ENCODE measurements around the gene PRPF18.

PRPF18 gene

GRCh38 chr10:13608246-13608853 is 21.6 kb downstream of the PRPF18 start:
- DNase-seq = no peak

- DNase-seq = no peak
These were observed 26.0 kb downstream of the PRPF18 start for GRCh38 chr10:13612654-13613373.

GRCh38 chr10:13613519-13613918 is 26.8 kb downstream of the PRPF18 start:
- peak; percentile 44 for DNase-seq

- peak; percentile 75 for DNase-seq
These were observed 28.0 kb downstream of the PRPF18 start for GRCh38 chr10:13614530-13615332.

GRCh38 chr10:13615650-13616300 is 29.0 kb downstream of the PRPF18 start:
- DNase-seq = peak; percentile 47

- peak; percentile 39 for DNase-seq
These were observed 30.4 kb downstream of the PRPF18 start for GRCh38 chr10:13617116-13617515.

- no peak for DNase-seq
These were observed 35.2 kb downstream of the PRPF18 start for GRCh38 chr10:13621931-13622330.

- DNase-seq = no peak
These were observed 37.9 kb downstream of the PRPF18 start for GRCh38 chr10:13624630-13625029.

- no peak for DNase-seq
These were observed 40.9 kb downstream of the PRPF18 start for GRCh38 chr10:13627459-13628310.

- no peak for DNase-seq
These were observed 41.9 kb downstream of the PRPF18 start for GRCh38 chr10:13628661-13629060.

GRCh38 chr10:13629116-13629515 is 42.4 kb downstream of the PRPF18 start:
- peak; percentile 11 for DNase-seq

GRCh38 chr10:13630231-13630630 is 43.5 kb downstream of the PRPF18 start:
- no peak for DNase-seq

GRCh38 chr10:13631594-13631993 is 44.8 kb downstream of the PRPF18 start:
- no peak for DNase-seq

- no peak for DNase-seq
These were observed 45.7 kb downstream of the PRPF18 start for GRCh38 chr10:13632440-13632839.

GRCh38 chr10:13632884-13633440 is 46.2 kb downstream of the PRPF18 start:
- no peak for DNase-seq

GRCh38 chr10:13633689-13634088 is 46.9 kb downstream of the PRPF18 start:
- peak; percentile 89 for DNase-seq

GRCh38 chr10:13634207-13634606 is 47.4 kb downstream of the PRPF18 start:
- DNase-seq = peak; percentile 19

GRCh38 chr10:13636776-13637175 is 50.0 kb downstream of the PRPF18 start:
- DNase-seq = no peak

GRCh38 chr10:13637303-13637856 is 50.6 kb downstream of the PRPF18 start:
- DNase-seq = no peak

- DNase-seq = no peak
These were observed 51.1 kb downstream of the PRPF18 start for GRCh38 chr10:13637894-13638293.

GRCh38 chr10:13642293-13642692 is 55.5 kb downstream of the PRPF18 start:
- DNase-seq = no peak

- DNase-seq = no peak
These were observed 56.3 kb downstream of the PRPF18 start for GRCh38 chr10:13643016-13643415.
